Transverse colon (tissue), 4 donors: ENCODE data around the gene CREBBP.

Experiments used
- EP300 ChIP-seq: sonication (generic); formaldehyde crosslinking; IDR thresholded peaks from one replicate; pipeline ENCODE4 v1.6.1; 2017; ENCODE audit warnings: antibody characterized with exemption, low read depth
- POLR2A ChIP-seq: fragments of 450-650 bp; IDR thresholded peaks from one replicate; pipeline ENCODE4 v1.6.1; 2016; ENCODE audit warnings: antibody characterized with exemption, mild to moderate bottlenecking, moderate library complexity
- POLR2AphosphoS5 ChIP-seq, 3 donors: sonication (generic); formaldehyde crosslinking; IDR thresholded peaks; one replicate each; pipeline ENCODE4 v1.6.1; 2016; ENCODE audit warnings: antibody characterized with exemption in 3 of 3
- TF ChIP-seq, protein P1 (sequence below), 5 experiments: fragments of 200-600 bp in 3 of 5; fragments of 450-650 bp in 2 of 5; sonication (generic) in 3 of 5; IDR thresholded peaks; 1 replicate in 2 of 5; 2 replicates in 3 of 5; pipeline ENCODE4 v1.5.1; 2016 to 2017; ENCODE audit warnings: antibody characterized with exemption in 5 of 5, inconsistent platforms in 3 of 5, mild to moderate bottlenecking in 2 of 5, moderate library complexity in 1 of 5

DNA sequence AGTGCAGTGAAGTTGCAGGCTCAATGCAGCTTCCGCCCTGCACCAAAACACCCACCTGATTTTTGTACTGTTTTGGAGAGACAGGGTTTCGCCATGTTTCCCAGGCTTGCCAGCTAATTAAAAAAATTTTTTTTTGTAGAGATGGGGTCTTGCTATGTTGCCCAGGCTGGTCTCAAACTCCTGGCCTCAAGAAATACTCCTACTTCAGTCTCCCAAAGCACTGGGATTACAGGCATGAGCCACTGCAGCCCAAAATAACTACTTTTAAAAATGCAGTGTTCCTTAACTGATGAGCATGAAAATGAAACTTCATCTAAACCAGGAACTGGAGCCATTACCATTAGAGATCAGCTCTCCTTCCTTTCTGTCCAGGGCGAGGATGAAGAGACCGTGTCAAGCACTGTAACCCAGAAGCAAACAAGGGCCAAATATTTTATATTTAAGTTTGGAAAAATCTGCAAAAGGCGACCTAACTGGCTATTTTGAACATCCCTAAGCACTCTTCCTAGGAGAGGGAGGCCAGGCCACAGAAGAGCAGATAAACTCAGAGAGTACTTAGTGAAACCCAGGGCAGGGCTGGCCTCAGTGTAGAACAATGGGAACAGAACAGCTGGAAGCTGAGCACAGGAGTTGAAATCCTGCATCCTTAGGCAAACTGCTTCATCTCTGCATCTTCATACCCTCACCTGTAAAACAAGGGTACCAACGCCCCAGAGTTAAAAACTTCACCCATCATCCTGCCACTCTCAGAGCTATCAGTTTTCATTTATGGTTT lies 24.0 kb downstream of the CREBBP start:
- TF ChIP-seq, protein P1, sequence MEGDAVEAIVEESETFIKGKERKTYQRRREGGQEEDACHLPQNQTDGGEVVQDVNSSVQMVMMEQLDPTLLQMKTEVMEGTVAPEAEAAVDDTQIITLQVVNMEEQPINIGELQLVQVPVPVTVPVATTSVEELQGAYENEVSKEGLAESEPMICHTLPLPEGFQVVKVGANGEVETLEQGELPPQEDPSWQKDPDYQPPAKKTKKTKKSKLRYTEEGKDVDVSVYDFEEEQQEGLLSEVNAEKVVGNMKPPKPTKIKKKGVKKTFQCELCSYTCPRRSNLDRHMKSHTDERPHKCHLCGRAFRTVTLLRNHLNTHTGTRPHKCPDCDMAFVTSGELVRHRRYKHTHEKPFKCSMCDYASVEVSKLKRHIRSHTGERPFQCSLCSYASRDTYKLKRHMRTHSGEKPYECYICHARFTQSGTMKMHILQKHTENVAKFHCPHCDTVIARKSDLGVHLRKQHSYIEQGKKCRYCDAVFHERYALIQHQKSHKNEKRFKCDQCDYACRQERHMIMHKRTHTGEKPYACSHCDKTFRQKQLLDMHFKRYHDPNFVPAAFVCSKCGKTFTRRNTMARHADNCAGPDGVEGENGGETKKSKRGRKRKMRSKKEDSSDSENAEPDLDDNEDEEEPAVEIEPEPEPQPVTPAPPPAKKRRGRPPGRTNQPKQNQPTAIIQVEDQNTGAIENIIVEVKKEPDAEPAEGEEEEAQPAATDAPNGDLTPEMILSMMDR (IDR thresholded peaks at IDR 0.05) = no peak
- TF ChIP-seq POLR2A (no peak), POLR2AphosphoS5 (IDR thresholded peaks at IDR 0.05) (no peak), EP300 (no peak)
